ENCODE data around the gene FREM1. TPM values are rescaled to one million over a fixed set of nuclear protein-coding genes. Genes with fewer than 3 reads are reported as not detected.

FREM1 gene
- total and polyA plus RNA-seq, 4 donors: 0.33 to 21.8 (median 1.3) TPM

GRCh38 chr9:14870090-14870489, 40.1 kb downstream of the FREM1 start:
- Histone ChIP-seq H3K4me1 (ENCODE audit: control insufficient read depth in 5 of 5, insufficient read depth in 5 of 5, low read length in 5 of 5) (peaks cover 0 to 37% (median 3%) of the 10 kb centered on the region in 5 donors), H3K36me3 (ENCODE audit: control insufficient read depth in 4 of 4, insufficient read depth in 4 of 4, low read length in 4 of 4) (no peaks in the 10 kb centered on the region), H3K4me3 (no peak overlapping the region), H3K9me3 (ENCODE audit: control insufficient read depth in 4 of 4, insufficient read depth in 3 of 4, low read length in 3 of 4) (no peaks in the 10 kb centered on the region), H3K27me3 (ENCODE audit: control insufficient read depth in 3 of 3, insufficient read depth in 3 of 3, low read length in 2 of 3) (no peaks in the 10 kb centered on the region), H3K9ac (ENCODE audit: insufficient read depth in 1 of 2, low read length in 2 of 2) (peak overlapping the region in 1 of 2 donors; percentile 17), H3K27ac (ENCODE audit: low read depth in 1 of 2, low read length in 1 of 2) (no peak overlapping the region)
- no peak for TF ChIP-seq CTCF (IDR thresholded peaks at IDR 0.05; ENCODE audit: control extremely low read depth, extremely low read depth)
- ATAC-seq (ENCODE audit: insufficient read depth, low FRiP score) (no peak), DNase-seq (peak in 1 of 3 donors; percentile 16)

GRCh38 chr9:14869671-14870070, 40.6 kb downstream of the FREM1 start:
- H3K27ac ChIP-seq (ENCODE audit: low read depth in 1 of 2, low read length in 1 of 2): no peak overlapping the region
- 75 to 80% methylated on average over 3 of the region's 3 CpGs for WGBS, 2 donors
- ATAC-seq (ENCODE audit: insufficient read depth, low FRiP score) (no peak), DNase-seq (peak in 2 of 3 donors; percentile 55 to 73)
- peaks cover 0 to 41% (median 4%) of the 10 kb centered on the region in 5 donors for H3K4me1 ChIP-seq (ENCODE audit: control insufficient read depth in 5 of 5, insufficient read depth in 5 of 5, low read length in 5 of 5)
- no peaks in the 10 kb centered on the region for H3K27me3 ChIP-seq (ENCODE audit: control insufficient read depth in 3 of 3, insufficient read depth in 3 of 3, low read length in 2 of 3)
- no peak for TF ChIP-seq CTCF (IDR thresholded peaks at IDR 0.05; ENCODE audit: control extremely low read depth, extremely low read depth)
- no peak overlapping the region for H3K4me3 ChIP-seq
- no peaks in the 10 kb centered on the region for H3K36me3 ChIP-seq (ENCODE audit: control insufficient read depth in 4 of 4, insufficient read depth in 4 of 4, low read length in 4 of 4)
- no peaks in the 10 kb centered on the region for H3K9me3 ChIP-seq (ENCODE audit: control insufficient read depth in 4 of 4, insufficient read depth in 3 of 4, low read length in 3 of 4)
- H3K9ac ChIP-seq (ENCODE audit: insufficient read depth in 1 of 2, low read length in 2 of 2): peak overlapping the region in 1 of 2 donors; percentile 17

GRCh38 chr9:14868772-14869583, 41.2 kb downstream of the FREM1 start:
- Histone ChIP-seq H3K4me3 (no peak overlapping the region), H3K36me3 (ENCODE audit: control insufficient read depth in 4 of 4, insufficient read depth in 4 of 4, low read length in 4 of 4) (no peaks in the 10 kb centered on the region), H3K9ac (ENCODE audit: insufficient read depth in 1 of 2, low read length in 2 of 2) (peak overlapping the region in 1 of 2 donors; percentile 17), H3K27ac (ENCODE audit: low read depth in 1 of 2, low read length in 1 of 2) (no peak overlapping the region), H3K27me3 (ENCODE audit: control insufficient read depth in 3 of 3, insufficient read depth in 3 of 3, low read length in 2 of 3) (no peaks in the 10 kb centered on the region), H3K9me3 (ENCODE audit: control insufficient read depth in 4 of 4, insufficient read depth in 3 of 4, low read length in 3 of 4) (no peaks in the 10 kb centered on the region), H3K4me1 (ENCODE audit: control insufficient read depth in 5 of 5, insufficient read depth in 5 of 5, low read length in 5 of 5) (peaks cover 0 to 48% (median 4%) of the 10 kb centered on the region in 5 donors)
- DNase-seq (peak; percentile 75 to 93 (median 91)), ATAC-seq (ENCODE audit: insufficient read depth, low FRiP score) (no peak)
- WGBS, 2 donors: 63 to 70% methylated on average over 16 of the region's 16 CpGs
- TF ChIP-seq CTCF (IDR thresholded peaks at IDR 0.05; ENCODE audit: control extremely low read depth, extremely low read depth): no peak

All from lung (tissue), 12 donors.